Lower lobe of right lung (tissue), 2 donors: ENCODE measurements around the gene S100A3. TPM values are rescaled to one million over a fixed set of nuclear protein-coding genes. Genes with fewer than 3 reads are reported as not detected.

Experiments
- ATAC-seq, 2 donors: fragments of 200-7000 bp; cut with Tn5 transposase; one replicate each; pipeline ENCODE4 v1.9.1; 2020 to 2022; ENCODE audit warnings: mild to moderate bottlenecking in 2 of 2, moderate library complexity in 2 of 2
- DNase-seq: peaks from one replicate; pipeline ENCODE4 v3.0.0-alpha.2; 2020
- H3K27ac ChIP-seq: fragments of 200-600 bp; one replicate; pipeline ENCODE4 v1.8.0; 2022
- H3K27me3 ChIP-seq: fragments of 200-600 bp; one replicate; pipeline ENCODE4 v1.8.0; 2022; ENCODE audit warnings: low read depth
- H3K36me3 ChIP-seq: fragments of 200-600 bp; one replicate; pipeline ENCODE4 v1.8.0; 2022; ENCODE audit warnings: mild to moderate bottlenecking
- H3K4me1 ChIP-seq: fragments of 200-600 bp; one replicate; pipeline ENCODE4 v1.8.0; 2022
- H3K4me3 ChIP-seq: fragments of 200-600 bp; one replicate; pipeline ENCODE4 v1.8.0; 2022; ENCODE audit warnings: mild to moderate bottlenecking
- H3K9me3 ChIP-seq: fragments of 200-600 bp; one replicate; pipeline ENCODE4 v1.8.0; 2022
- CTCF ChIP-seq: fragments of 200-600 bp; IDR thresholded peaks from one replicate; pipeline ENCODE4 v1.8.0; 2022; ENCODE audit warnings: antibody characterized with exemption, mild to moderate bottlenecking
- intact Hi-C: fragments of 100-400 bp; cut with DNase I; formaldehyde crosslinking; loops from one replicate; pipeline ENCODE4 v1.11.0; 2022
- total RNA-seq: library from RNA; stranded (reverse); fragmentation: NEBNext Ultra II Directional; extraction: Animal tissue kit (Norgen Biotek cat#: 25700); gene quantifications from one replicate; pipeline ENCODE4 v1.2.1, GENCODE V29; 2021
- donor health status: DM: no; HTN: yes; CAD: no; lungs with severe emphysema.

Gene S100A3
- total RNA-seq, 1 donor from 2014 or later: 4.5 TPM

GRCh38 chr1:153553830-153554541, 4.9 kb upstream of the S100A3 start:
- Histone ChIP-seq H3K4me3 (no peak overlapping the region), H3K27ac (peak overlapping the region; percentile 47), H3K36me3 (no peaks in the 10 kb centered on the region), H3K4me1 (peaks cover 41% of the 10 kb centered on the region), H3K27me3 (no peaks in the 10 kb centered on the region), H3K9me3 (no peaks in the 10 kb centered on the region)
- no peak for ATAC-seq
- DNase-seq: no peak
- intact Hi-C loops: no loop called here
- no peak for TF ChIP-seq CTCF

GRCh38 chr1:153553096-153553495, 4.0 kb upstream of the S100A3 start:
- Histone ChIP-seq H3K27me3 (no peaks in the 10 kb centered on the region), H3K4me3 (no peak overlapping the region), H3K36me3 (no peaks in the 10 kb centered on the region), H3K4me1 (peaks cover 49% of the 10 kb centered on the region), H3K9me3 (no peaks in the 10 kb centered on the region), H3K27ac (peak overlapping the region; percentile 47)
- intact Hi-C loops: no loop called here
- ATAC-seq (no peak), DNase-seq (peak; percentile 30)
- TF ChIP-seq CTCF: no peak

GRCh38 chr1:153552335-153552734, 3.3 kb upstream of the S100A3 start:
- DNase-seq (peak; percentile 43), ATAC-seq (no peak)
- H3K27ac ChIP-seq: no peak overlapping the region
- no peaks in the 10 kb centered on the region for H3K27me3 ChIP-seq
- H3K36me3 ChIP-seq: no peaks in the 10 kb centered on the region
- intact Hi-C loops: no loop called here
- H3K9me3 ChIP-seq: no peaks in the 10 kb centered on the region
- peaks cover 57% of the 10 kb centered on the region for H3K4me1 ChIP-seq
- TF ChIP-seq CTCF: no peak
- no peak overlapping the region for H3K4me3 ChIP-seq

GRCh38 chr1:153550827-153551500, 1.9 kb upstream of the S100A3 start:
- no peak overlapping the region for H3K4me3 ChIP-seq
- H3K9me3 ChIP-seq: no peaks in the 10 kb centered on the region
- H3K4me1 ChIP-seq: peaks cover 69% of the 10 kb centered on the region
- peak; percentile 54 for DNase-seq
- no peak for TF ChIP-seq CTCF
- H3K36me3 ChIP-seq: no peaks in the 10 kb centered on the region
- H3K27ac ChIP-seq: peak overlapping the region; percentile 63
- ATAC-seq: no peak
- H3K27me3 ChIP-seq: no peaks in the 10 kb centered on the region
- intact Hi-C loops: no loop called here

- ATAC-seq (no peak), DNase-seq (no peak)
- H3K27ac ChIP-seq: peak overlapping the region; percentile 63
- TF ChIP-seq CTCF: no peak
- H3K36me3 ChIP-seq: no peaks in the 10 kb centered on the region
- no peaks in the 10 kb centered on the region for H3K27me3 ChIP-seq
- intact Hi-C loops: no loop called here
- H3K9me3 ChIP-seq: no peaks in the 10 kb centered on the region
- no peak overlapping the region for H3K4me3 ChIP-seq
- peaks cover 75% of the 10 kb centered on the region for H3K4me1 ChIP-seq
Measured at GRCh38 chr1:153550398-153550758, 1.3 kb upstream of the S100A3 start.
